HG03064 (cell line): ENCODE data around the gene MAN2C1.
"Not testable (repeated sequence)": the region's sequence is repeated elsewhere in the genome, so short reads cannot be mapped to it uniquely, and the experiment has no call there.

ENCODE experiments used
- ATAC-seq: cut with Tn5 transposase; IDR thresholded peaks from one replicate; pipeline ENCODE4 v1.9.1; 2021; ENCODE audit warnings: low read depth; ENCODE audit not compliant: unreplicated experiment

The MAN2C1 gene

GRCh38 chr15:75367913-75368688 lies at the start of gene MAN2C1:
Gene MAN2C1, minus strand, starts transcription at chr15:75368607. Its CDS starts 24 bp downstream, at chr15:75368583.
- ATAC-seq = peak; percentile 80

GRCh38 chr15:75416584-75416983 lies 48.2 kb upstream of the MAN2C1 start:
- no peak for ATAC-seq

GRCh38 chr15:75410196-75410595 lies 41.8 kb upstream of the MAN2C1 start:
- ATAC-seq = no peak

- ATAC-seq = no peak
Measured at GRCh38 chr15:75407083-75407482, 38.7 kb upstream of the MAN2C1 start.

- no peak for ATAC-seq
Measured at GRCh38 chr15:75403892-75404291, 35.5 kb upstream of the MAN2C1 start.

- no peak for ATAC-seq
Measured at GRCh38 chr15:75397494-75397893, 29.1 kb upstream of the MAN2C1 start.

- no peak for ATAC-seq
Measured at GRCh38 chr15:75389791-75390382, 21.5 kb upstream of the MAN2C1 start.

GRCh38 chr15:75383986-75384385 lies 15.6 kb upstream of the MAN2C1 start:
- ATAC-seq = not testable (repeated sequence)

GRCh38 chr15:75380773-75381172 lies 12.4 kb upstream of the MAN2C1 start:
- no peak for ATAC-seq

- ATAC-seq = no peak
Measured at GRCh38 chr15:75371901-75372688, 3.7 kb upstream of the MAN2C1 start.

- ATAC-seq = no peak
Measured at GRCh38 chr15:75371486-75371885, 3.1 kb upstream of the MAN2C1 start.

GRCh38 chr15:75369897-75370581 lies 1.6 kb upstream of the MAN2C1 start:
- no peak for ATAC-seq

- no peak for ATAC-seq
Measured at GRCh38 chr15:75368689-75369239, 357 bp upstream of the MAN2C1 start.

- ATAC-seq = no peak
Measured at GRCh38 chr15:75367406-75367912, 948 bp downstream of the MAN2C1 start.

GRCh38 chr15:75367006-75367405 lies 1.4 kb downstream of the MAN2C1 start:
- ATAC-seq = no peak

GRCh38 chr15:75366163-75366562 lies 2.2 kb downstream of the MAN2C1 start:
- ATAC-seq = no peak

- no peak for ATAC-seq
Measured at GRCh38 chr15:75364881-75365280, 3.5 kb downstream of the MAN2C1 start.

- ATAC-seq = no peak
Measured at GRCh38 chr15:75363786-75364185, 4.6 kb downstream of the MAN2C1 start.

- ATAC-seq = no peak
Measured at GRCh38 chr15:75362642-75363249, 5.7 kb downstream of the MAN2C1 start.
